Endothelial cell of hepatic sinusoid (primary cell): ENCODE results near the gene AMIGO3.

Experiments
- in situ Hi-C: cut with HindIII; loops from 2 replicates; pipeline ENCODE4 v1.10.0; 2017; ENCODE audit warnings: low sequenced_read_pairs

AMIGO3 gene

DNA sequence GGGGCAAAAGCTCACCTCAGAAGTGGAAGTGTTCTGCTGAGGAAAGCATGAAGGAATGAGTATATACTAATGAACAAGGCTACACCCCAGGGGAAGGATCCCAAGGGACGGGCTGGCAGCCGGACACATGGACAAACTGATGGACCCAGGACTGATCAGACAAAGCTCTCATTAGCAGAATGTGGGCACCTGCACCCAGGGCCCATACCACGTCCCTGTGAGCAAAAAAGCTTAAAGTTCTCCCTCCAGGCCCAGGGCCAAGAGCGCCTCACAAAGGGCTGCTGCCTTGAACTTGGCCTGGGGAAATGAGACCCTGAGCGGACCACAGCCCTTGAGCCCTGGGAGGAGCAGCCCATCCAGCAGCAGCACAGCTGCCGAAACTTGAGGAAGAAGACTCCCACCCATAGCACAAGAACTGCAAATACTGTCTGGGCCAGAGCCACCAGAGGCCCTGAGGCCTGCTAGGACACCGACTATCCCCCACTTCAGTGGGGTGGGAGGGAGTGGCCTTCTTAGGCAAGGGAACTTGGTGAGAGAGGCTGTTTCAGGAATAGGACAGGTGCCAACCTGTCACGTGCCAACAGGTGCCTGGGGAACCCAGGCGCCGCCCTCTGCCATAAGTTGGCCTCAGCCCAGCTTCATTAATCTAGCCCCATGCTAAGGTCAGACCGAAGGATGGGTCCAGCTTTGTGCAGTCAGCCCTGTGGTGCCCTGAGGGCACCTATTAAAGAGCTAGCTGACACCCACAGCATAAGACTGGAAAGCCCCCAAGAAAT, 6.6 kb upstream of the AMIGO3 start:
- in situ Hi-C loops: no loop called here

DNA sequence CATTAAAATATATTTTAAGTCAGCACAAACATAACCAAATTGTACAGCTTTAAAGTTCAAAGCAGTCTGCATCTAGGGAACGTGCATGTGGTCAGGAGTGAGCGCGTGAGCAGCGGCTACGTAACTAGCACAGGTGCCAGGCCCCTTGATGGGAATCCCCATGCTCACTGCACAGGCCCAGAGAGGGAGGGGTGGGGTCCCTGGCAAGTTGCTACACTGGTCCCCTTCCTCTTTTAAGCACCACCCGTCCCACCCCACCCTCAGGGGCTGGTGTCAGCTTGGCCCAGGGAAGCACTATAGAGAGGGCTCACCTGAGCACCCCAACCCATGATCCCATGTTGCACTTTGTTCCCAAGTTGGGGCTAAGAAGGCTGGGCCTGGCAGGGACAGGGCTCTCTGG, 5.1 kb upstream of the AMIGO3 start:
- in situ Hi-C loops: no loop called here

DNA sequence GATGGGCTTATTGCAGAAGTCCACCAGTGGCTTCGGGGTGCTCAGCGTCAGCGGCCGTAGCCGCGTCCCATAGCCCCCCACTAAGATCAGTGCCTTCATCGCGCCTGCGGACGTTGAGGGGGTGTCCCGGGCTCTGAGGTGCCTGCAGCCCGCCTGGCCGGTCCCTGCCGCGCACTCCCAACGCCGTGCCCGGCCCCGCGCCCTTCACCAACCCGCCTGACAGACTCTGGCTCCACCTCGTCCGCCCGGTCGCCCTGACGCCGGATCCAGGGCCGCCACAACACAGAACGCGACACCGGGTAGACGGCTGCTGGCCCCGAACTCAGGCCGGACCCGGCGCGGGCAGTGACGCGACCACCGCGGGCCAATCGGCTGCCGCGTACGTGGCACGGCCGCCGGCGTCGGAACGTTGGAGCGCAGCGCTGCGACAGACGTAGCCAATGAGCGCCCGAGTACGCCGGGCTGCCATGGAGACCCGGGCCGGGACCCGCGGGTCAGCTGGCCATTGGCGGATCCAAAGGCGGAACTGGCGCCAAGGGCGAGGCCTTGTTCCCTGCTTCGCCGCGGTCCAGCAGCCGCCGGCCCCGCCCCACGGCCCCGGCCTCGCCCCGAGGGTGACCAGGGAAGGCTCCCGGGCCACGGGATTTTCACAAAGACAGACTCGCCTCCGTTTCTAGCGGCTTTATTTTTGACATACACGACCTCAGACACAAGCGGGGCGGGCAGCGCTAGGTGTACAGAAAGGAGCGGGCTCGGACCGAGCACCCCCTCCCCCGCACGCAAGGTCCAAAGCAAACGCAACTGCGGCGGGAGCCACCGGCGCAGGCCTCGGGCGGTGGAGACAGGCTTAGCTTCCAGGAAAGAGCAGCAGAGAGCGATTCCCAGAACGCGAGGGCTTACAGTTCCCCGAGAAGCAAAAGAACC, 4.4 kb upstream of the AMIGO3 start, which contains the start of gene GMPPB:
TSS of gene GMPPB (minus strand) at position 324 of the 924 bp plus-strand sequence. CDS start at position 99, 225 bp downstream.
- in situ Hi-C loops: no loop called here

DNA sequence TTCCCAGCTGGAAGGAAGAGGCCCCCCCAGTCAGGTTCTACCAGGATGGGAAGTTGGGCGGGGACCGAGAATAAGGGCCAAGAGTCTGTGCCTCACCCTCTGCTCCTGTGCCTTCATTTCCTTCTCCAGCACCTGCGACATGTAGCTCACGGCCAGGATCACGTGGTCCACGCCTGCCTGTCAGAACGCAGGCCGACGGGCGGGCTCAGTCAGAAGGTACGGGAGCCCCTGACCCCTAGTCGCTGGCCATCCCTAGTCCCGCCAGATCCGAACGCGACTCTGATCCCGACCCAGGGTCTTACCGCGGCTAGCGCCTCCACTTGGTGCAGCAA, 3.8 kb upstream of the AMIGO3 start:
- in situ Hi-C loops: no loop called here

DNA sequence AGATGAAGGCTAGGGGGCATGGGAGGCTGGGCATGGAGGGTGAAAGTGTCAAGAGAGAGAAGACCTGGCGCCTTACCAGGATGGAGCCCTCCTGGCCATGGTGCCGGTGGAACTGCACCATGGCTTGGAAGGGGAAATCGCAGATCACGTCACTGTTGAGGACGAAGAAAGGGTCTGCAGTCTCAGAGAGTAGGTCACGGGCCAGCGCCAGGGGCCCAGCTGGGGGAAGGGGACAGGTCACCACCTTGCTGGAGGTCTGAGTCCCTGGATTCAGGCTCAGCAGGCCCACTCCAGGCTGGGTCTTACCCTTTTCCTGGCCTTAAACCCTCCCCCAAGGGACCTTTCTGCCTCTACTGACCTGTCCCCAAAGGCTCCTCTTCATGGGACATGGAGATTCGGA, 3.4 kb upstream of the AMIGO3 start:
- in situ Hi-C loops: no loop called here

DNA sequence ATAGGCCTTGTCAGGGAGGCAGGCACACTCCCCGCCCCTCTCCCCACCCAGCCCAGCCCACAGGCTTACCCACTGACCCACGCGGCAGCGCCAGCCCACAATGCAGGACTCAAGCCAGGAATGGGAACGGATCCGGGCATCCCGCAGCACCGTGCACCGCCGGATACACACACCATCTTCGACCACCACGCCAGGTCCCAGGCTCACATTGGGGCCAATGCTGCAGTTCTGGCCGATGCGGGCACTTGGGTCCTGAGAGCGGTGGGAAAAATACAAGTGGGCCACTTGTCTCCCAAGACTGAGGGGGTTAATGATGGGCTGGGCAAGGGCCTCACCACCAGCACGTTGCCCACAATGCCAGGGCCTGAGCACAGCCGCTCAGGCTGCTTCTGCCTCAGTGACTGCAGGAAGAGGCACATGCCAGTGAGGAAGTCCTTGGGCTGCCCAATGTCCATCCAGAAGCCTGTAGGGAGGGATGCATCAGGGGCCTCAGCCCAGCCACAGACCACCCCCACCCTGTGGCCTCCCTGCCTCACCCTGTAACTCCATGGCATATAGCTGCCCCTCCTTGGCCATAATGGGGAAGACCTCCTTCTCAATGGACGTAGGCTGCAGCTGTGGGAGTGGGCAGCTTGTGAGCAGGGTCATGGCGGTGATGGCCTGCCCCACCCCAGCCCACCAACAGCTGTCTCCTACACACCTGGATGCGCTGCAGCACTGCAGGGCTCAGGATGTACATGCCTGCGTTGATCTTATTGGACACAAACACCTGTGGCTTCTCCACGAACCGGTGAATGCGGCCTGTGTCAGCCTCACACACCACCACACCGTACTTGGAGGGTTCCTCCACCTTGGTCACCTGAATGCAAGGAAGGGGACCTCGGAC, 2.7 kb upstream of the AMIGO3 start:
- in situ Hi-C loops: no loop called here

DNA sequence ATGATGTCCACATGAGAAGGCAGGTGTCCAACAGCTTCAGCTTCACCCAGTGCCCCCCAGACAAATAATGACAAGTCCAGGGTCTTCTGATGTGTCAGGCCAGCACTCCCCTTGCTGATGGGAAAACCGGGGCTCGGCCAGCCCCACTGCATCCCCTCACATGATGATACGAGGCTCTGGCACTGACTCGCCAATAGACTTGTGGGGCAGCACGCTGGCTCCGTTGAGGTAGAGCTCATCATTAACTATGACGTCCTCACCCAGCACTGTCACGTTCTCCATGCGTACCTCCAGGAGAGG, 2.1 kb upstream of the AMIGO3 start:
- in situ Hi-C loops: no loop called here

DNA sequence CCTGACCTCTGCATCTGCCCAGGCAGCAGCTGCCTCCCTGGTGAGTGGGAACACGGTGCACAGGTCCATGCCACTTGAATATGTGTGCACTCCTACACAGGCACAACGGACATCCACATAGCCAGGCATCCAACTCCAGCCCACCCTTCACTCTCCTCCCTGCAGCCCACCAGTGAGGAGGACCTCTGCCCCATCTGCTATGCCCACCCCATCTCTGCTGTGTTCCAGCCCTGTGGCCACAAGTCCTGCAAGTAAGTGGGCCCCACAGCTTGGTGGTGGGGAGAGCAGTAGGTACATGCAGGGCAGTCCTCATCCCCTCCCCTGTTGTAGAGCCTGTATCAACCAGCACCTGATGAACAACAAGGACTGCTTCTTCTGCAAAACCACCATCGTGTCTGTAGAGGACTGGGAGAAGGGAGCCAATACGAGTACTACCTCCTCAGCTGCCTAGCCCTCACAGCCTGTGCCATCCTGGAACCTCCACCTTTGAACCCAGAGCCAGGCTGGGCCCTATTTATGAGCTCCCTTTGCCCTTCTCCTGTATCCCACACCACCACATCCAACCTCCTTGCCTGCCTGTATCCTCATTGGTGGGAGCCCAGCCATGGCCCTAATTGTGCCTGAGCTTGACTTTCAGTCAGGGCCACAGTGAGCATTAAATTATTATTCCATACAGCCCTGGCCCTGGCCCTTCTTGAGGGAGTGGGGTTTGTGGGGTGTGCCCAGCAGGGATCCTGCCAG, 1.5 kb upstream of the AMIGO3 start:
- in situ Hi-C loops: no loop called here

DNA sequence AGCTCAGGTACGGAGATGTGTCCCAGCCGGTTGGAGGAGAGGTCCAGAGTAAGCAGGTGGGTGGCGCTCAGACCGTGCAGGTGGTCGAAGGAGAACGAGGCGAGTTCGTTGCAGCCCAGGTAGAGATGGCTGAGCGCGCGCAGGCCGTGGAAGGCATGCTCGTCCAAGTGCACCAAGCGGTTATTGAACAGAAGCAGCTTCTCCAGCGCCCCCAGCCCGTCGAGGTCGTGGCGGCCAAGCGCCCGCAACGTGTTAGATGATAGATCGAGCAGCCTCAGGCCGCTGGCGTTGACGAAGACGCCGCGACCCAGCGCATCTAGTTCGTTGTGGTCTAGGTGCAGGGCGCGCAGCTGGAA, 648 bp downstream of the AMIGO3 start:
- in situ Hi-C loops: no loop called here

DNA sequence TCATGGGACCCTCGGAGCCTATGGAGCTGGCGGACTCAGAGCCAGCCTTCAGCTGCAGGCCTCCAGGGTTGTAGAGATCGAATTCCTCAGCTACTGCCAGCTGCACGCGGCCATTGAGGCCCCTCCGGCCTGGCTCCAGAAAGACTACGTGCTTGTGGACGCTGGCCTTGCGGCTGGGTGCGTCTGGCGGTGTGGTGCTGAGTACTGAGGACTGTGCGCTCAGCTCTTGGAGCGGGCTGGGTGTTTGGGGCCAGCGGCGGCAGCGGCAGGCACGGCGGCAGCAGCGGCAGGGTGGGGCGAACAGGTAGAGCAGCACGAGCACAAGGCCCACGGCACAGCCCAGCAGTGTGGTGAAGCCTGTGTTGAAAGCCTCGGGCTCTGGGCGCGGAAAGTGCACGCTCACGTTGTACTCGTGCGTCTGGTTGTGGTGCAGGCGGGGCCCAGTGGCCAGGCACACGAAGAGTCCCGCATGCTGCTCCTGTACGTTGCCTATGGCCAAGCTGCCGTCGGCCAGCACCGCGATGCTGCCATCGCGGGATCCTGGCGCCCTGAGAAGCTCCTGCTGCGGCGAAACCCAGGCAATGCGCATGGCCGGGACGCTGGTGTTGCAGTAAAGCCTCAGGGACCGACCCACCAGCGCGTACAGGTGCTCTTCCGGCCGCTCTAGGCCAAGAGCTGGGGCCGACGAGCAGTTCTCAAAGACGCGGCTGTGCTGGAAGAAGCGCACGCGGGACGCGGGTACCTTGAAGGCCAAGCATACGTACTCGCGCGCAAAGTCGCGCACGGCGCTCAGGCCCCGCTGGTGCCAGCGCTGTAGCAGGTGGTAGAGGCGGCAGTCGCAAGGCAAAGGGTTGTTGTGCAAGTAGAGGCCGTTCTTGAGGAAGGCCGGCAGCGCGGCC, 1.3 kb downstream of the AMIGO3 start:
- in situ Hi-C loops: no loop called here

DNA sequence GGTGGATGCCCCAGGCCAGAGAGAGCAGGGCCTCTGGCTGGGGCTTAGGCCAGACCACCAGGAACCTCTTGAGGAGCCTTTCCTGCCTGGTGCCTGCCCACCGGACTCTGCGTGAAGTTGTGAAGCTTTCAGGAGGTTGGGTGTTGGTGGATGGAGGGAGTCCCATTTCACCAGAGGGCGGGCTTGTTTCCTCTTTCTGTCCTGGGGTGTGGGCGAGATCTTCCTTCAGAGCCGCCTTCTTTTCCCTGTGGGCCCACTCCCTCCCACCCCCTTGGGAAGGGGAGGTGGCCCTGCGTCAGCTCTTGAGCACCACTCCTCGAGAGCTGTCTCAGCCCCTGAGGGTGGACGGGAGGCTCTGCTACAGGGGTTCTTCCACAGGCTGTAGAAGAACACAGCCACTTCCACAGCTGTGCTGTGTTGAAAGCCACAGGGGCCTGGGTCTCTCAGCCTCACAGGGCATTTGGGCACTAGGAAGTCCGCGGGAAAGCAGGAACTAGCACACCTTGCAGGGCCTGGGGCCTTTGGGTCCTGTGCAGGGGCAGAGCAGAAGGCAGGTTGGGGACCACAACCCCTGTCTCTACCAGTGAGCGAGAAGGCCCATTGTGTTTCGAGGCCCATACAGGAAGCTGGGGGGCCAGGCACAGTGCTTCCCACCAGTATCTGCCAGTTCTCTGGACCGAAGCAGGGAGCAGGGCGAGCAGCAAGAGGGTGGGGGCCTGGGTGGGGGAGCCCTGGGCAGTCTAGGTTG, 2.1 kb downstream of the AMIGO3 start:
- in situ Hi-C loops: no loop called here

DNA sequence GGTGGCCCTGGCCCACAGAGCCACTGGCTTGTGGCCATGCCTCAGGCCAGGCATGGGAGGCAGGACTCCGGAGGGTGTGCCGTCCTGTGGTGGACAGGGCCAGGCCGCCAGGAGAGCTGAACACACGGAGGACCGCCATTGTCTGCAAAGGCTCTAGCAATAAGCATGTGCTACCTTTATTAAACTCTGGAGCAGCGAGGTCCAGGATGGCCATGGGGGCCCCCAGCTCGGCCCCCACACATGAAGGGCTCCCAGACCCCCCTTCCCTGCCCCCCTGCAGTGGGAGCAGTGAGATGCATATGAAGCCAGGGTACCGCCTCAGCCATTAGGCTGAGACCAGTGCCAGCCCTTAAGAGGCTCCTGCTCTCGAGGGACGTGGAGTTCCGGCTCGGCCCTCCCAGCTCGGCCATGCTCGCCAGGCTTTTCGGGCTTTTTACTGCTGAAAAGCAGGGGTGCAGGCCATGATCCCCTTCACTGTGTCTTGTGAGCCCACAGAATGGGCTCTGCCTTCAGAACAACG, 2.7 kb downstream of the AMIGO3 start:
- in situ Hi-C loops: no loop called here

DNA sequence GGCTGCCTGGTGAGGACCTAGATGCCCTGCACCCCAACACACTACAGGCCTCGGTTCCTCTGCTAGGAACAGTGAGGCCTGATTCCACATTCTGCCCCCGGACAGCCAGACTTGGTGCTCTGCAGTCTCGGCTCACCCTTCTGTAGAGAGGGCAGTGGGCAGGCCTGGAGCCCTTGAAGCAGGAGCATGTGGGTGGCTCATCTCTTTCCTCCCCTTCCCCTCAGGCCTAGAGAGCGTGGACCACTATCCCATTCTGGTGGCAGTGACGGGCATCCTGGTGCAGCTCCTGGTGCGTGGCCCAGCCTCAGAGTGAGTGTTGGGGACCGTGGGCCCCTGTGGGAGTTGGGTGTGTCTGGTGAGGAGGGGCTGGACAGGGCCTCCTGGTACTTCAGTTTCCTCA, 3.3 kb downstream of the AMIGO3 start:
- in situ Hi-C loops: no loop called here

DNA sequence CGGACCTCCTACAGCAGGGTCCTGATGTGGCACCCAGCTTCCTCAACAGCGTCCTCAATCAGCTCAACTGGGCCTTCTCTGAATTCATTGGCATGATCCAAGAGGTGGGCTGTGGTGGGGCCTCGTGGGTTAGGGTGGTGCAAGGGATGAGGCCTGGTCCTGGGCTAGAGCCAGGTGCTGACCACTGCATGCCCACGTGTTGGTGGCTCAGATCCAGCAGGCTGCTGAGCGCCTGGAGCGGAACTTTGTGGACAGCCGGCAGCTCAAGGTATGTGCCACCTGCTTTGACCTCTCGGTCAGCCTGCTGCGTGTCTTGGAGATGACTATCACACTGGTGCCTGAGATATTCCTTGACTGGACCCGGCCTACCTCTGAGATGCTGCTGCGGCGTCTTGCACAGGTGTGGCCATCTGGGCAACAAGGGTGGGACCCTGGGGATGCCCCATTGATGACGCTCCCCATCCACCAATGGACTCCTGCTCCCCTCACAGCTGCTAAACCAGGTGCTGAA, 3.8 kb downstream of the AMIGO3 start:
- in situ Hi-C loops: no loop called here

DNA sequence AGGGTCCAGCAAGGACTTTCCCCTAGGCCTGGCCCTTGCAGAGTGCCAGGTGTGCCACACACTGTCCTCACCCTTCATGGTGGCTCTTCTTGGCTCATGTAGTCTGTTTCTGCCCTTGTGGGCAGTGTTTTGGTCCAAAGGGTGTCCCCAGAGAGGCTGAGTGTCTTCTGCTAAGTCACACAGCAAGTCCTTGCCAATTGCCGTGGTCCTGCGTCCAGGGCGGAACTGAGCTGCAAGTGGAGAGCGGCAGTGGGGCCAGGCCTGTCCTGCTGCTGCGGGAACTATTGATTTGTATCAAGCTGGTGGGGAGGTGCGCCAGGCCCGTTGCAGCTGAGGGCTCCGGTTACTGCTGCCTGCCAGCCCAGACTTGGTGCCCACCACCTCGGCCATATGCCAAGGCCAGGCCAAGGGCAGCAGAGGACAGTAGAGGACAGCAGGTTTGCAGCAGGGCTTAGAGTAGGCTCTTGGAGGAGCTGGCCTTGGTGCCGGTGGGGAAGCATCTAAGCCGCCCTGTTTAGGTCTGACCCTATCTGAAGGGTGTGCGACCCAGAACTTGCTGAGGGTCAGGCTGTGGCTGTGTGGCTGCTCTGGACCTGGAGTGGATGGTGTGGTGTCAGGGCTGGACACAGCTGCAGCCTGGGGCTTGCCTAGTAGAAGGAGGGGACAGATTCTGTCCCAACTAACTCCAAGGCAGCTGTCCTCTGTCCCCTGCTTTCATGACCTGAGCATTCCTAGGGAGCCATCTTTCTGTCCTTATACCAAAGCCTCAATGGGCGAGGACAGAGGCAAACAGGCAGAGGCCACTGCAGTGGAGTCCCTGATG, 4.5 kb downstream of the AMIGO3 start:
- in situ Hi-C loops: no loop called here

DNA sequence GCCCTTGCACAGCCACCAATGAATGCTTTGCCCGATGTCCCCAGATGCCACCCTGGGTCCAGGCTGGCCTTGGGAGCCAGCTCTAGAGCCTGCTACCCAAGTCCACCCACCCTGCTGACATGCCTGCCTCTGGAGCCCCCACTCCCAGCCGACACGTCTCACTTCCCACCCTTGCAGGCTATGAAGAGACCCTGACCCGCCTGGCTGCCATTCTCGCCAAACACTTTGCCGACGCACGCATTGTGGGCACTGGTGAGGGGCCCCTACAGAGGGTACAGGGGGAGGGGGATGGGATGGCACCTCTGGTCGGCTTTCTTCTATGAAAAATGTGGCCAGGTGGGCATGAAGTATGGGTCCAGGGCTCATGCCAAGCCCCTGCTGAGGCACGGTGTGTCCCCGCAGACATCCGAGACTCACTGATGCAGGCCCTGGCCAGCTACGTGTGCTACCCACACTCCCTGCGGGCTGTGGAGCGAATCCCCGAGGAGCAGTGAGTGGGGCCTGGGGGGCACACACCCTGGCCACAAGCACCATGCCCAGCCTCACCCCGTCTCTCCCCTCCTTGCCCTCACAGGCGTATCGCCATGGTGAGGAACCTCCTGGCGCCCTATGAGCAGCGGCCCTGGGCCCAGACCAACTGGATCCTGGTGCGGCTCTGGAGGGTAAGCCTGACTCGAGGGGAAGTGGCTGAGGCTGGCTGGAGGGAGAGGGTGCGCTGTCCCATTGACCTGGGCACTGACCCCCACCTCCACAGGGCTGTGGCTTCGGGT, 6.0 kb downstream of the AMIGO3 start:
- in situ Hi-C loops: no loop called here
